Measurements from ENCODE around the gene G3BP2. TPM values are rescaled to one million over a fixed set of nuclear protein-coding genes. Genes with fewer than 3 reads are reported as not detected.
"Not testable (repeated sequence)": the region's sequence is repeated elsewhere in the genome, so short reads cannot be mapped to it uniquely, and the experiment has no call there.

G3BP2 gene
- polyA plus RNA-seq, 3 donors from 2014 or later, result 85.3 to 121 (median 99.6) TPM

GRCh38 chr4:75673959-75674328 lies 733 bp upstream of the G3BP2 start:
- Mint-ChIP-seq H3K36me3 (no peaks in the 10 kb centered on the region), H3K27ac (peak overlapping the region; percentile 98 to 99 (median 98)), H3K4me1 (peaks cover 38 to 46% of the 10 kb centered on the region in 2 donors), H3K4me3 (peak overlapping the region; percentile 94 to 99 (median 98)), H3K9me3 (no peaks in the 10 kb centered on the region), H3K27me3 (ENCODE audit: low read depth in 3 of 3) (peaks cover 13 to 18% (median 17%) of the 10 kb centered on the region in 3 donors)
- DNase-seq, result no peak

DNA sequence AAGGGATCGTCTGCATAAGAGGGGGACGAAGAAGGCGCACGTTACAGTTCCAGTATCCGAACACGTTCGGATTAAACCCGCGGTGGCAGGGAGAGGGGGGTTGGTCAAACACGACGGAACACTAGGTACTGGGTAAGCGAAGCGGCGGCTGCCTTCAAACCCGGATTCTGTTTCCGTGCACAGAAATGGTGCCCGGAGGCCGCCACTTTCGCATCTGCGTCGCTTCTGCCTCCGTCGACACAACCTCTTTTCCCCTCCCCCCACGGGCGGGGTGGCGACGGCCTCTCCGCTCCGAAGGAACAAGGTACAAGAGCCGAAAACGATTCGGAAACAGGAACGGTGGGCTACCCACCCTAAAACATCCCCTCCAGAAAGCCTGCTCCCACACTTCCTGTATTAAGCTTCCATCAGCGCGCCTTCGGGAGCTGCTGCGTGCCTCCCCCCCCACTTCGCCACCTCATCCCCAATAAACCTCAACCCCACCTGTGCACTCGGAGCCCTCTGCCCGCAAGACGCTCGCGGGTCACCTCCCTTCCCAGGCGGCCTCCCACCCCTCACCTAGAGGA lies 667 bp downstream of the G3BP2 start:
- Mint-ChIP-seq H3K27ac (peak overlapping the region; percentile 98 to 99 (median 98)), H3K36me3 (no peaks in the 10 kb centered on the region), H3K27me3 (ENCODE audit: low read depth in 3 of 3) (peaks cover 13 to 18% (median 17%) of the 10 kb centered on the region in 3 donors), H3K4me3 (peak overlapping the region; percentile 94 to 99 (median 98)), H3K4me1 (peaks cover 52 to 60% of the 10 kb centered on the region in 2 donors), H3K9me3 (no peaks in the 10 kb centered on the region)
- DNase-seq, result peak; percentile 75 to 78 (median 77)

DNA sequence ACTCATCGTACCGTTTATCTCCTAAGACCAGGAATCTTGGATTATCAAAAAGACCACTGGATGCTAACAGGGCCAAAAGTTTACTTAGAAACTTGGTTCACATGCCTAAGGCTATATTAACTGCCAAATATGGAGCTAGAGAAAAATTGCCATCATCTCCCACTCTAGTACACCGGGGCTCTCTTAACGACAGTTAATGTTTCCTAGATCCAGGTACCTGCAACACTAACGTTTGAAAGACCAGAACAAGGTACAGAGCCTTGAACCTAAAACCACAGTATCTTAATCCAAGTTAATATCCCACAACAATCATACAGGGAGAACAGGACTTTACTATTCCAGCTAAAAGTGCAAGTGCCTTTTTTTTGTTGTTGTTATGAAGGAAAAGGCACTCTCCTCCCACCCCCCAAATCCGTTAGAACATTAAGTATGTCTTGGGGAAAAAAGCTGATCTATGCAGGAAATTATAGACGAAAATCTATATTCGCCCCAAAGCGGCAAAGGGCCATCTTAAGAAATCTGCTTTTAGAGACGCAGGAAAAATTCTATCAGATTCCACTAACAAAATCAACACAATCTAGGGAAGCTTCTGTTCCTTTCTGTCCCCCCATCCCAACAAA lies 1.3 kb downstream of the G3BP2 start:
- no peak for DNase-seq
- Mint-ChIP-seq H3K27me3 (ENCODE audit: low read depth in 3 of 3) (peaks cover 13 to 18% (median 17%) of the 10 kb centered on the region in 3 donors), H3K4me3 (peak overlapping the region; percentile 94 to 99 (median 98)), H3K9me3 (no peaks in the 10 kb centered on the region), H3K36me3 (no peaks in the 10 kb centered on the region), H3K4me1 (peaks cover 58 to 67% of the 10 kb centered on the region in 2 donors), H3K27ac (peak overlapping the region; percentile 98 to 99 (median 98))

DNA sequence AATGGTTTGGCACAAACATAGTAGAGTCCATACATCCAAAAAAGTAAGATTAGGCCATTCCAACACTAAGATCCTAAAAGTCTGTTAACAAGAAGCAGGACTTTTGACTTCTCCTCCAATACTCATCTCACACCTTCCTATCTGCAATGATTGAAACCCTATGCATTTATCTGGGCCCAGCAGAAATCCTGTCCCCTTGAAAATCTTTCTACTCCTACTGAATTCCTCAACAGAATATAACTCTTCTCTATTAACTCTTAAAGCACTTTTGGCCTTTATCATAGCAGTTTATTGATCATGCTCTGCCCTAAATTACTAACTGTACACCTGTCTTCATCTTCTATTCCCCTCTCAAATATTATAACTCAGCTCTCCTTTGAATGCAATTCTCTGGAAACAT lies 4.6 kb downstream of the G3BP2 start:
- DNase-seq, result no peak
- H3K4me3 Mint-ChIP-seq, result peak overlapping the region in 4 of 5 donors; percentile 0 to 48 (median 18)
- peaks cover 12 to 20% (median 15%) of the 10 kb centered on the region in 3 donors for H3K27me3 Mint-ChIP-seq (ENCODE audit: low read depth in 3 of 3)
- no peaks in the 10 kb centered on the region for H3K36me3 Mint-ChIP-seq
- H3K27ac Mint-ChIP-seq, result peak overlapping the region; percentile 14 to 50 (median 24)
- H3K4me1 Mint-ChIP-seq, result peaks cover 73 to 82% of the 10 kb centered on the region in 2 donors
- H3K9me3 Mint-ChIP-seq, result no peaks in the 10 kb centered on the region

DNA sequence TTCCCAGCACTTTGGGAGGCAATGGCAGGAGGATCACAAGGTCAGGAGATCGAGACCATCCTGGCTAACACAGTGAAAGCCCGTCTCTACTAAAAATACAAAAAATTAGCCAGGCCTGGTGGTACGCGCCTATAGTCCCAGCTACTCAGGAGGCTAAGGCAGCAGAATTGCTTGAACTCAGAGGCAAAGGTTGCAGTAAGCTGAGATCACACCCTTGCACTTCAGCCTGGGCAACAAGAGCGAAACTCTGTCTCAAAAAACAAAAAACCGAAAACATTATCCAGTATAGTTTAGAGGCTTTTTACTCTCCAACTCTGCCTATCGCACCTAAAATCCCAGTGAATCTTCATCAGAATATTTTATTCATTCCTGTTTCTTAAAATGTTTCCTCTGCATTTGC lies 5.6 kb downstream of the G3BP2 start:
- not testable (repeated sequence) for DNase-seq, H3K9me3 Mint-ChIP-seq, H3K36me3 Mint-ChIP-seq
- Mint-ChIP-seq H3K4me1 (peaks cover 75 to 83% of the 10 kb centered on the region in 2 donors), H3K27me3 (ENCODE audit: low read depth in 3 of 3) (peaks cover 3 to 11% (median 6%) of the 10 kb centered on the region in 3 donors), H3K27ac (peak overlapping the region in 4 of 6 donors; percentile 14 to 79 (median 46)), H3K4me3 (peak overlapping the region in 3 of 5 donors; percentile 30 to 57 (median 38))

GRCh38 chr4:75666299-75666698 lies 6.9 kb downstream of the G3BP2 start:
- peak overlapping the region in 1 of 6 donors; percentile 55 for H3K27ac Mint-ChIP-seq
- H3K36me3 Mint-ChIP-seq, result peaks cover 0 to 4% (median 0%) of the 10 kb centered on the region in 3 donors
- H3K4me1 Mint-ChIP-seq, result peaks cover 74 to 83% of the 10 kb centered on the region in 2 donors
- no peak for DNase-seq
- peak overlapping the region in 3 of 5 donors; percentile 15 to 37 (median 16) for H3K4me3 Mint-ChIP-seq
- no peaks in the 10 kb centered on the region for H3K9me3 Mint-ChIP-seq
- H3K27me3 Mint-ChIP-seq (ENCODE audit: low read depth in 3 of 3), result peaks cover 0 to 5% (median 0%) of the 10 kb centered on the region in 3 donors

DNA sequence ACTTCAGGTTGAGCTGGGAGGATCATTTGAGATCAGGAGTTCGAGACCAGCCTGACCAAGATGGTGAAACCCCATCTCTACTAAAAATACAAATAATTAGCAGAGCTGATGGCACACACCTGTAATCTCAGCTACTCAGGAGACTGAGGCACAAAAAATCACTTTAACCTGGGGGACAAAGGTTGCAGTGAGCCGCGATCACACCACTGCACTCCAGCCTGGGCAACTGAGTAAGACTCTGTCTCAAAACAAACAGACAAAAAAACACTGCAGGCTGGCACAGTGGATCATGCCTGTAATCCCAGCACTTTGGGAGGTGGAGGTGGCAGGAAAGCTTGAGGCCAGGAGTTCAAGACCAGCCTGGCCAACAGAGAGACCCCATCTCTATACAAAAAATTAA lies 8.6 kb downstream of the G3BP2 start:
- Mint-ChIP-seq H3K36me3 (peaks cover 0 to 11% (median 0%) of the 10 kb centered on the region in 3 donors), H3K4me1 (peaks cover 68 to 83% of the 10 kb centered on the region in 2 donors)
- not testable (repeated sequence) for H3K27me3 Mint-ChIP-seq (ENCODE audit: low read depth in 3 of 3); DNase-seq; H3K9me3 Mint-ChIP-seq; H3K27ac Mint-ChIP-seq; H3K4me3 Mint-ChIP-seq

- Mint-ChIP-seq H3K9me3 (no peaks in the 10 kb centered on the region), H3K27me3 (ENCODE audit: low read depth in 3 of 3) (peaks cover 0 to 4% (median 0%) of the 10 kb centered on the region in 3 donors), H3K36me3 (peaks cover 0 to 23% (median 4%) of the 10 kb centered on the region in 3 donors), H3K4me1 (peaks cover 52 to 80% of the 10 kb centered on the region in 2 donors), H3K4me3 (no peak overlapping the region), H3K27ac (no peak overlapping the region)
- no peak for DNase-seq
Observed at GRCh38 chr4:75662626-75663025, 10.6 kb downstream of the G3BP2 start.

DNA sequence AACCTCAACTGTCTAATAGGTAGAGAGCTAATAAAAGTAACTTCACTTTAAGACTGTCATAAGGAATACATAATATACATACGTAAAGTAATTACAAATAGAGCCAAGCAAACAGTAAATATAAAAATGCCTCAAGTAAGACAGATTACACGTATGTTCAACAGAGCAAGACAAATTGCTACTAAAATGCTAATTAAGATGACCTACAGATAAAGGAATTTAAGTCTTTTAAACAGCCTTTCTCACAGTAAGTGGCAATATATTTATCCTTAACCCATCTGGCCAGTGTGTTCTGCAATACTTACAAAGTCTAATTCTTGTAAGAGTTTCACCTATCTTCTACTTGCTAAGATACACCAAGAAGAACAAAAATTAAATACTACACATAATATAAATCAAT lies 12.7 kb downstream of the G3BP2 start:
- peak overlapping the region in 2 of 6 donors; percentile 23 to 47 for H3K27ac Mint-ChIP-seq
- H3K9me3 Mint-ChIP-seq, result no peaks in the 10 kb centered on the region
- H3K36me3 Mint-ChIP-seq, result peaks cover 0 to 27% (median 4%) of the 10 kb centered on the region in 3 donors
- DNase-seq, result no peak
- H3K27me3 Mint-ChIP-seq (ENCODE audit: low read depth in 3 of 3), result peaks cover 0 to 4% (median 2%) of the 10 kb centered on the region in 3 donors
- peaks cover 36 to 72% of the 10 kb centered on the region in 2 donors for H3K4me1 Mint-ChIP-seq
- no peak overlapping the region for H3K4me3 Mint-ChIP-seq

- Mint-ChIP-seq H3K36me3 (peaks cover 0 to 33% (median 7%) of the 10 kb centered on the region in 3 donors), H3K4me1 (peaks cover 34 to 73% of the 10 kb centered on the region in 2 donors), H3K27ac (peak overlapping the region in 1 of 6 donors; percentile 35), H3K27me3 (ENCODE audit: low read depth in 3 of 3) (peaks cover 0 to 2% (median 0%) of the 10 kb centered on the region in 3 donors), H3K9me3 (no peaks in the 10 kb centered on the region), H3K4me3 (no peak overlapping the region)
- no peak for DNase-seq
Observed at GRCh38 chr4:75659512-75660031, 13.6 kb downstream of the G3BP2 start.

DNA sequence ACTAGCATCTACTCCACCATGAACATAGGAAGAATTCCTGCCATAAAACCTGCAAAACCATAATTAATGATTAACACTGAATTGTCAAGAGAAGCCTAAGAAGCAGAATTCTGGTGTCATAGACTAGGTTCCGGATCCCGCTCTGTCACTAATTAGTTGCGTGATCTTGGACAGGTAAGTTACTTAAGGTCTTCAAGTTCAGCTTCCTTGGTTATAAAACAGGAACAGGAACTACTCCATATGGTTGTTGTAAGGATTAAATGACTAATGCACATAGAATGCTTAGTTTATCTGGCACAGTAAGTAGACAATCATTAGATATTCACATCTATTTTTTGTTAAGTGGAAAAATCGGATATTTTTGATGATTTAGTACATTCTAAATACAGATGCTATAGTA lies 14.3 kb downstream of the G3BP2 start:
- Mint-ChIP-seq H3K4me3 (no peak overlapping the region), H3K36me3 (peaks cover 0 to 38% (median 12%) of the 10 kb centered on the region in 3 donors), H3K9me3 (no peaks in the 10 kb centered on the region), H3K4me1 (peaks cover 31 to 80% of the 10 kb centered on the region in 2 donors), H3K27ac (no peak overlapping the region), H3K27me3 (ENCODE audit: low read depth in 3 of 3) (peaks cover 0 to 2% (median 0%) of the 10 kb centered on the region in 3 donors)
- DNase-seq, result no peak

GRCh38 chr4:75655562-75655961 lies 17.6 kb downstream of the G3BP2 start:
- H3K27me3 Mint-ChIP-seq (ENCODE audit: low read depth in 3 of 3), result peaks cover 0 to 2% (median 1%) of the 10 kb centered on the region in 3 donors
- no peak overlapping the region for H3K4me3 Mint-ChIP-seq
- H3K36me3 Mint-ChIP-seq, result peaks cover 0 to 31% (median 15%) of the 10 kb centered on the region in 3 donors
- no peak for DNase-seq
- peaks cover 15 to 62% of the 10 kb centered on the region in 2 donors for H3K4me1 Mint-ChIP-seq
- peak overlapping the region in 1 of 6 donors; percentile 38 for H3K27ac Mint-ChIP-seq
- H3K9me3 Mint-ChIP-seq, result no peaks in the 10 kb centered on the region

- Mint-ChIP-seq H3K27me3 (ENCODE audit: low read depth in 3 of 3) (peaks cover 0 to 2% (median 2%) of the 10 kb centered on the region in 3 donors), H3K36me3 (peaks cover 0 to 27% (median 15%) of the 10 kb centered on the region in 3 donors), H3K9me3 (no peaks in the 10 kb centered on the region), H3K4me3 (no peak overlapping the region), H3K4me1 (peaks cover 12 to 60% of the 10 kb centered on the region in 2 donors), H3K27ac (peak overlapping the region in 5 of 6 donors; percentile 13 to 49 (median 38))
- no peak for DNase-seq
Observed at GRCh38 chr4:75654905-75655304, 18.3 kb downstream of the G3BP2 start.
